Measurements from ENCODE around the gene ZNF212. TPM values are rescaled to one million over a fixed set of nuclear protein-coding genes. Genes with fewer than 3 reads are reported as not detected.

Gene ZNF212
- total and polyA plus RNA-seq, 4 donors: 7.8 to 11.7 (median 10.1) TPM

- 92 to 95% methylated on average over 7 of the region's 7 CpGs for WGBS, 2 donors
- H3K36me3 ChIP-seq (ENCODE audit: control insufficient read depth in 1 of 2, insufficient read depth in 2 of 2, low read length in 1 of 2): peaks cover 3 to 12% of the 10 kb centered on the region in 2 donors
- ATAC-seq (ENCODE audit: low FRiP score) (peak; percentile 15), DNase-seq (no peak)
- no peaks in the 10 kb centered on the region for H3K9me3 ChIP-seq (ENCODE audit: control insufficient read depth, low read length)
- H3K4me3 ChIP-seq (ENCODE audit: low read length in 2 of 2): no peak overlapping the region
- intact Hi-C loops (cut with DNase I): no loop called here
- no peaks in the 10 kb centered on the region for H3K4me1 ChIP-seq (ENCODE audit: control insufficient read depth in 1 of 2, insufficient read depth in 2 of 2, low read length in 2 of 2)
- H3K27ac ChIP-seq (ENCODE audit: low read depth in 1 of 2, low read length in 2 of 2): no peak overlapping the region
- no peaks in the 10 kb centered on the region for H3K27me3 ChIP-seq (ENCODE audit: control insufficient read depth in 1 of 2, insufficient read depth in 2 of 2, low read length in 1 of 2)
Measured at GRCh38 chr7:149253665-149254064, 14.2 kb downstream of the ZNF212 start.

DNA sequence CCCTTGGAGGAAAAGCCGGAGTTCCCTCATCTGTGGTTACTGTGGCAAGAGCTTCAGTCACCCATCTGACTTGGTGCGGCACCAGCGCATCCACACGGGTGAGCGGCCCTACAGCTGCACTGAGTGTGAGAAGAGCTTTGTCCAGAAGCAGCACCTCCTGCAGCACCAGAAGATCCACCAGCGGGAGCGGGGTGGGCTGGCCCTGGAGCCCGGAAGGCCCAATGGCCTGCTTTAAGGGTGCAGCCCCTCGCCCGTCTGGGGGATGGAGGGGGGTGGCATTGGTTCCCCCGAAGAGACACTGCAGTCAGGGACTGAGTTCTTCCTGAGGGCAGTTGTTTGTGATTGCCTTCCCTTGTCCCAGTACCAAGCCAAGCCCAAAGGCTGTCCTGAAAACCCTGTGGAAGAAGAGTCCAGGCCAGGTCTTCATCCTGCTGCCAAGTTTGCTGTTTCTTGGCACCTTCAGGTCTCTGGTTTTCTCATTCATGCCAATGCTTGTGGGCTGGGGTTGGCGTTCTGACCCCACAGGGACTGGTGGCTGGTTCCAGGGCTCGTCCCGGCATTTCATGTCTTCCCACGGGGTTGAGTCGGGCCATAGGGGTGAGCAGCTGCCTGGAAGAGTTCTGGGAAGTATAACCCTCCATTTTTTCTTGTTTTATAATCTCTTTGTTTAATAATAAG is 14.9 kb downstream of the ZNF212 start:
- Histone ChIP-seq H3K27me3 (ENCODE audit: control insufficient read depth in 1 of 2, insufficient read depth in 2 of 2, low read length in 1 of 2) (no peaks in the 10 kb centered on the region), H3K27ac (ENCODE audit: low read depth in 1 of 2, low read length in 2 of 2) (no peak overlapping the region), H3K4me1 (ENCODE audit: control insufficient read depth in 1 of 2, insufficient read depth in 2 of 2, low read length in 2 of 2) (no peaks in the 10 kb centered on the region), H3K36me3 (ENCODE audit: control insufficient read depth in 1 of 2, insufficient read depth in 2 of 2, low read length in 1 of 2) (peaks cover 3 to 12% of the 10 kb centered on the region in 2 donors), H3K4me3 (ENCODE audit: low read length in 2 of 2) (no peak overlapping the region), H3K9me3 (ENCODE audit: control insufficient read depth, low read length) (no peaks in the 10 kb centered on the region)
- DNase-seq: no peak
- intact Hi-C loops (cut with DNase I): no loop called here
- 87 to 89% methylated on average over 16 of the region's 16 CpGs for WGBS, 2 donors
- no peak for ATAC-seq (ENCODE audit: low FRiP score)

GRCh38 chr7:149255174-149255573 is 15.7 kb downstream of the ZNF212 start:
- Histone ChIP-seq H3K4me3 (ENCODE audit: low read length in 2 of 2) (no peak overlapping the region), H3K27me3 (ENCODE audit: control insufficient read depth in 1 of 2, insufficient read depth in 2 of 2, low read length in 1 of 2) (no peaks in the 10 kb centered on the region), H3K27ac (ENCODE audit: low read depth in 1 of 2, low read length in 2 of 2) (no peak overlapping the region), H3K4me1 (ENCODE audit: control insufficient read depth in 1 of 2, insufficient read depth in 2 of 2, low read length in 2 of 2) (no peaks in the 10 kb centered on the region), H3K36me3 (ENCODE audit: control insufficient read depth in 1 of 2, insufficient read depth in 2 of 2, low read length in 1 of 2) (peaks cover 3 to 12% of the 10 kb centered on the region in 2 donors), H3K9me3 (ENCODE audit: control insufficient read depth, low read length) (no peaks in the 10 kb centered on the region)
- intact Hi-C loops (cut with DNase I): no loop called here
- DNase-seq (no peak), ATAC-seq (ENCODE audit: low FRiP score) (no peak)
- 88 to 89% methylated on average over 5 of the region's 5 CpGs for WGBS, 2 donors

GRCh38 chr7:149256568-149256967 is 17.1 kb downstream of the ZNF212 start:
- Histone ChIP-seq H3K9me3 (ENCODE audit: control insufficient read depth, low read length) (no peaks in the 10 kb centered on the region), H3K4me3 (ENCODE audit: low read length in 2 of 2) (no peak overlapping the region), H3K27ac (ENCODE audit: low read depth in 1 of 2, low read length in 2 of 2) (no peak overlapping the region), H3K4me1 (ENCODE audit: control insufficient read depth in 1 of 2, insufficient read depth in 2 of 2, low read length in 2 of 2) (no peaks in the 10 kb centered on the region), H3K27me3 (ENCODE audit: control insufficient read depth in 1 of 2, insufficient read depth in 2 of 2, low read length in 1 of 2) (no peaks in the 10 kb centered on the region), H3K36me3 (ENCODE audit: control insufficient read depth in 1 of 2, insufficient read depth in 2 of 2, low read length in 1 of 2) (peaks cover 3 to 8% of the 10 kb centered on the region in 2 donors)
- DNase-seq (no peak), ATAC-seq (ENCODE audit: low FRiP score) (no peak)
- intact Hi-C loops (cut with DNase I): no loop called here
- 83 to 87% methylated on average over 4 of the region's 4 CpGs for WGBS, 2 donors

DNA sequence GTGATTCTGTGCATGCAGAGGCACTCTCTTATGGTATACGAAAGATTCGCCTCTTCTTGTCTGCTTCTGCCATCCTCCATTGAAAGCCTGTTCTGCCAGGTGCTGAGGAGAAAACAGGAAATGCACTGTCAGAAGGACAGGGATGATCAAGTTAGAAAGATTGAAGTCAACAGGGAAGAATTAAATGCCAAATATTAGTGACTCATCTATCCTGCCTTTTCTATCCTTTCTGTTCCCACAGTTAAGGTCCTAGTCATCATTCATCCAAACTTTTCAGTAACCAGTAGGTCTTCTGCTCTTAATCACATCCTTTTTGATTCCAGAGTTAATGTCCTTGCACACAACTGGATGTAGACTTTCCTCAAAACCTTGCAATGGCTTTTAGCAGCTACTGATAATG is 17.7 kb downstream of the ZNF212 start:
- WGBS, 2 donors: 92% methylated on average over 2 of the region's 2 CpGs
- Histone ChIP-seq H3K9me3 (ENCODE audit: control insufficient read depth, low read length) (no peaks in the 10 kb centered on the region), H3K4me1 (ENCODE audit: control insufficient read depth in 1 of 2, insufficient read depth in 2 of 2, low read length in 2 of 2) (no peaks in the 10 kb centered on the region), H3K4me3 (ENCODE audit: low read length in 2 of 2) (no peak overlapping the region), H3K27me3 (ENCODE audit: control insufficient read depth in 1 of 2, insufficient read depth in 2 of 2, low read length in 1 of 2) (no peaks in the 10 kb centered on the region), H3K36me3 (ENCODE audit: control insufficient read depth in 1 of 2, insufficient read depth in 2 of 2, low read length in 1 of 2) (peaks cover 3 to 7% of the 10 kb centered on the region in 2 donors), H3K27ac (ENCODE audit: low read depth in 1 of 2, low read length in 2 of 2) (no peak overlapping the region)
- DNase-seq (no peak), ATAC-seq (ENCODE audit: low FRiP score) (no peak)
- intact Hi-C loops (cut with DNase I): no loop called here

- WGBS, 2 donors: 1 to 3% methylated on average over 16 of the region's 16 CpGs
- DNase-seq: no peak
- peaks cover 0 to 2% of the 10 kb centered on the region in 2 donors for H3K36me3 ChIP-seq (ENCODE audit: control insufficient read depth in 1 of 2, insufficient read depth in 2 of 2, low read length in 1 of 2)
- peak; percentile 16 for ATAC-seq (ENCODE audit: low FRiP score)
- peak overlapping the region; percentile 62 to 66 for H3K4me3 ChIP-seq (ENCODE audit: low read length in 2 of 2)
- intact Hi-C loops (cut with DNase I): no loop called here
- H3K4me1 ChIP-seq (ENCODE audit: control insufficient read depth in 1 of 2, insufficient read depth in 2 of 2, low read length in 2 of 2): no peaks in the 10 kb centered on the region
- no peaks in the 10 kb centered on the region for H3K9me3 ChIP-seq (ENCODE audit: control insufficient read depth, low read length)
- peak overlapping the region in 1 of 2 donors; percentile 53 for H3K27ac ChIP-seq (ENCODE audit: low read depth in 1 of 2, low read length in 2 of 2)
- no peaks in the 10 kb centered on the region for H3K27me3 ChIP-seq (ENCODE audit: control insufficient read depth in 1 of 2, insufficient read depth in 2 of 2, low read length in 1 of 2)
Measured at GRCh38 chr7:149261316-149261828, 21.9 kb downstream of the ZNF212 start.

GRCh38 chr7:149261829-149262617 is 22.6 kb downstream of the ZNF212 start, which contains the start of gene ZNF783:
Gene ZNF783 (plus strand): TSS chr7:149262196. CDS start chr7:149262334, 138 bp downstream.
- 0 to 1% methylated on average over 100 to 115 of the region's 115 CpGs for WGBS, 2 donors
- ATAC-seq (ENCODE audit: low FRiP score) (peak; percentile 96), DNase-seq (peak; percentile 92 to 96)
- Histone ChIP-seq H3K36me3 (ENCODE audit: control insufficient read depth in 1 of 2, insufficient read depth in 2 of 2, low read length in 1 of 2) (peaks cover 0 to 2% of the 10 kb centered on the region in 2 donors), H3K27ac (ENCODE audit: low read depth in 1 of 2, low read length in 2 of 2) (peak within 1 kb of the TSS; percentile 53 to 67), H3K4me1 (ENCODE audit: control insufficient read depth in 1 of 2, insufficient read depth in 2 of 2, low read length in 2 of 2) (no peaks in the 10 kb centered on the region), H3K27me3 (ENCODE audit: control insufficient read depth in 1 of 2, insufficient read depth in 2 of 2, low read length in 1 of 2) (no peaks in the 10 kb centered on the region), H3K4me3 (ENCODE audit: low read length in 2 of 2) (peak within 1 kb of the TSS; percentile 62 to 66), H3K9me3 (ENCODE audit: control insufficient read depth, low read length) (no peaks in the 10 kb centered on the region)
- intact Hi-C loops (cut with DNase I): no loop called here

GRCh38 chr7:149266451-149266850 is 27.0 kb downstream of the ZNF212 start:
- H3K4me3 ChIP-seq (ENCODE audit: low read length in 2 of 2): no peak overlapping the region
- H3K4me1 ChIP-seq (ENCODE audit: control insufficient read depth in 1 of 2, insufficient read depth in 2 of 2, low read length in 2 of 2): no peaks in the 10 kb centered on the region
- H3K27me3 ChIP-seq (ENCODE audit: control insufficient read depth in 1 of 2, insufficient read depth in 2 of 2, low read length in 1 of 2): no peaks in the 10 kb centered on the region
- DNase-seq (no peak), ATAC-seq (ENCODE audit: low FRiP score) (no peak)
- intact Hi-C loops (cut with DNase I): no loop called here
- H3K27ac ChIP-seq (ENCODE audit: low read depth in 1 of 2, low read length in 2 of 2): no peak overlapping the region
- H3K36me3 ChIP-seq (ENCODE audit: control insufficient read depth in 1 of 2, insufficient read depth in 2 of 2, low read length in 1 of 2): peaks cover 1 to 2% of the 10 kb centered on the region in 2 donors
- H3K9me3 ChIP-seq (ENCODE audit: control insufficient read depth, low read length): no peaks in the 10 kb centered on the region
- WGBS, 2 donors: 95 to 97% methylated on average over 20 to 21 of the region's 21 CpGs
